ENCODE measurements around the gene ANKRD23.
"Not testable (repeated sequence)": the region's sequence is repeated elsewhere in the genome, so short reads cannot be mapped to it uniquely, and the experiment has no call there.

ANKRD23 gene

DNA sequence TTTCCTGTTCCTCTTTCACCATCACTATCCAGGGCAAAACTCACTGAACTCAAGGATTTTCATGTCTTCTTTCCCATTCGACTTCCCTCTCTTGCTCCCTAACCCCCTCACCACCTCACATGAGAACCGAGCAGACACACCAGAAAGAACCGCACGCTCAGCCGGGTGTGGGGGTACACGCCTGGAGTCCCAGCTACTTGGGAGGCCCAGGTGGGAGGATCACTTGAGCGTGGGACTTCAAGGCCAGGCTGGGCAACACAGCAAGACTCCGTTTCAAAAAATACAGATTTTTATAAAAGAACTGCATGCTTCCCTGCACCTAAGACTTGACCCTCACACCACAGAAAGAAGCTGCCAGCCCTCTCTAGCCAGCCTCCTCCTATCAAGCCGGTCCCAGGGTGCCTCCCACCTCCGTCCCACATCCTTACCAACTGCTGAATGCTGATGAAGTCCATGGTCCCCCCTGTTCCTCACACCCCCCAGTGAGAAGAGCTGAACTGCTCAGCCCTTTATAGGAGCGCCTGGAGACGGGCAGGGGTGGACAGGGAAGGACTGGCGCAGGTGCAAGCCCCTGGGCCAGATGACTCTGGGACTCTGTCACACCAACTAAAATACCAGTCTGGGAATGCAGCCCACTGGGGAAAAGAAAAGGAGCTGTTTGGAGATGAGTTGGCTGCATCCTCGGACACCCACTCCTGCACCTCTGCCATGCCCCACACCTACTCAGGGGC lies at the start of gene ANKRD23:
Gene ANKRD23, minus strand, starts transcription at position 484 of the 731 bp plus-strand sequence. Its CDS starts 29 bp downstream, at position 455.
- intact Hi-C loops (cut with DNase I; ENCODE audit: low total_unique reads): no loop called here

DNA sequence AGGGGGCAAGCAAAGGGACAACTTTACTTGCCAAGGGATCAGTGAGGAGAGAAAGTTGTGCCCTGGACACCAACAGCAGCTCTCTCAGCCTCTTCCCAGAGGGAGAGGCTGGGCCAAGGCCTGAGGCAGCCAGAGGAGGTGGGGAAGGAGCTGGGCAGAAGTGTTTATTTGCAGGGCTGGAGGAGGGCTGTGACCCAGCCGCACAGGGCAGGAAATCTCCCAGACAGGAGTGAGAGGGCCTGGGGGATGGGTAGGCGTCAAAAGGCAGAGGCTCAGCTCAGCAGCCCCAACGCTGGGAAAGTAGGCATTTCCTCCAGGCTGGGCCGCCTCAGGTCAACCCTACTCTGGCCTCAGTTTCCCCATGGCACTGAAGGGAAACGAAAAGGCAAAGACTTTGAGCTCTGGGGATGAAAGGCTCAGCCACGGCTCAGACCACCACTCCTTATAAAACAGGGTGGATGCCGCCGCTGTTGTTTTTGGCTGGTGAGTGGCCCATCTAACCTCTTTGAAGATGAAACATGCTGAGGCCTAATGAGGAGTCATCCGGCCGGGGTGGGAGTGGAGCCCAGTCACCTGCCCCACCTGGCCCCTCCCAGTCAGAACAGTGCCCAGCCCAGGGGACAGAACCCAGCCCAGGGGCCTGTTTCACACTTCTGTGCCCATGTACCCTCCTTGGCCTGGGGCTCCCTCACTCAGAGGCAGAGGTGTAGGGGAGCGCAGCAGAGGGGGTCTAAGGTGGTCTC lies 47.9 kb upstream of the ANKRD23 start:
- TF ChIP-seq, protein P1, sequence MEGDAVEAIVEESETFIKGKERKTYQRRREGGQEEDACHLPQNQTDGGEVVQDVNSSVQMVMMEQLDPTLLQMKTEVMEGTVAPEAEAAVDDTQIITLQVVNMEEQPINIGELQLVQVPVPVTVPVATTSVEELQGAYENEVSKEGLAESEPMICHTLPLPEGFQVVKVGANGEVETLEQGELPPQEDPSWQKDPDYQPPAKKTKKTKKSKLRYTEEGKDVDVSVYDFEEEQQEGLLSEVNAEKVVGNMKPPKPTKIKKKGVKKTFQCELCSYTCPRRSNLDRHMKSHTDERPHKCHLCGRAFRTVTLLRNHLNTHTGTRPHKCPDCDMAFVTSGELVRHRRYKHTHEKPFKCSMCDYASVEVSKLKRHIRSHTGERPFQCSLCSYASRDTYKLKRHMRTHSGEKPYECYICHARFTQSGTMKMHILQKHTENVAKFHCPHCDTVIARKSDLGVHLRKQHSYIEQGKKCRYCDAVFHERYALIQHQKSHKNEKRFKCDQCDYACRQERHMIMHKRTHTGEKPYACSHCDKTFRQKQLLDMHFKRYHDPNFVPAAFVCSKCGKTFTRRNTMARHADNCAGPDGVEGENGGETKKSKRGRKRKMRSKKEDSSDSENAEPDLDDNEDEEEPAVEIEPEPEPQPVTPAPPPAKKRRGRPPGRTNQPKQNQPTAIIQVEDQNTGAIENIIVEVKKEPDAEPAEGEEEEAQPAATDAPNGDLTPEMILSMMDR (IDR thresholded peaks at IDR 0.05): no peak
- peak in 1 of 2 donors; percentile 82 for DNase-seq
- peak overlapping the region; percentile 63 to 72 for H3K27ac ChIP-seq
- H3K4me1 ChIP-seq: peaks cover 4 to 81% (median 57%) of the 10 kb centered on the region in 4 donors
- intact Hi-C loops (cut with DNase I; ENCODE audit: low total_unique reads): no loop called here
- H3K4me3 ChIP-seq: no peak overlapping the region
- no peaks in the 10 kb centered on the region for H3K36me3 ChIP-seq
- no peaks in the 10 kb centered on the region for H3K27me3 ChIP-seq
- H3K9me3 ChIP-seq: no peaks in the 10 kb centered on the region

More for the DNA sequence above, at the start of gene ANKRD23:
- H3K4me1 ChIP-seq: peaks cover 0 to 11% (median 2%) of the 10 kb centered on the region in 4 donors
- H3K27me3 ChIP-seq: no peaks in the 10 kb centered on the region
- H3K9me3 ChIP-seq: no peaks in the 10 kb centered on the region
- no peak for DNase-seq
- TF ChIP-seq, protein P1 (IDR thresholded peaks at IDR 0.05): no peak
- no peak within 1 kb of the TSS for H3K4me3 ChIP-seq
- no peak within 1 kb of the TSS for H3K27ac ChIP-seq
- H3K36me3 ChIP-seq: peaks cover 6 to 58% (median 30%) of the 10 kb centered on the region in 3 donors

DNA sequence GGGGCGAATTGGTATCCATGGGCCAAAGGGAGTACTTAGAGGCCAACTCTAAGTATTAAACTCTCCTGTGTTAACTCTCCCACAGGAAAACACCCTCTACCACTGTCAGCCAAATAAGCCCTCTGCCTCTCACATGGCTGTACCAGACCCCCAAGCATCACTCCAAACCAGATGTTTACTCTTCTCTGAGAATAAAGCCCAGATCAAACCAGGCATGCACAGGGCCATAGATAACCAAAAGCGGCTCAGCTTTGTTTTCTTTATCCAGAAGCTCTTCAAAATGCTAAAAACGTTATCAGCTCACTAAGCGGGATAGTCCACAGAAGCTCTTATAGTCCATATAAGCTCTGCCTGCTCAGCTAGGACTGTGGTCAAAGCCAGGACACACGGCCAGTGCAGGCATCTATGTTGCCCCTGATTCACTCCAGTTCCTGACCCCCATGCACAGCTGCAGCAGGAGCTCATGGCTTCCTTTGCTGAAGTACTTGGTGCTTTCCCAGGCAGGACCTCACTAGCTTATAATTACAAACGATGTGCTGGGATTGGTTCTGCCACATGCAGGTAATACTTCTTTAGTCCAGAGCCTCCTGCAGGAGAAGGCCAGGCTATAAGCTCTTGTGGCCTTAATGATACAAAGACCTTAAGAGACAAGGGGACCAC lies 47.0 kb upstream of the ANKRD23 start:
- peak overlapping the region; percentile 63 to 72 for H3K27ac ChIP-seq
- no peaks in the 10 kb centered on the region for H3K27me3 ChIP-seq
- H3K36me3 ChIP-seq: no peaks in the 10 kb centered on the region
- TF ChIP-seq, protein P1 (IDR thresholded peaks at IDR 0.05): no peak
- peaks cover 4 to 80% (median 57%) of the 10 kb centered on the region in 4 donors for H3K4me1 ChIP-seq
- H3K4me3 ChIP-seq: no peak overlapping the region
- no peaks in the 10 kb centered on the region for H3K9me3 ChIP-seq
- intact Hi-C loops (cut with DNase I; ENCODE audit: low total_unique reads): no loop called here
- no peak for DNase-seq

DNA sequence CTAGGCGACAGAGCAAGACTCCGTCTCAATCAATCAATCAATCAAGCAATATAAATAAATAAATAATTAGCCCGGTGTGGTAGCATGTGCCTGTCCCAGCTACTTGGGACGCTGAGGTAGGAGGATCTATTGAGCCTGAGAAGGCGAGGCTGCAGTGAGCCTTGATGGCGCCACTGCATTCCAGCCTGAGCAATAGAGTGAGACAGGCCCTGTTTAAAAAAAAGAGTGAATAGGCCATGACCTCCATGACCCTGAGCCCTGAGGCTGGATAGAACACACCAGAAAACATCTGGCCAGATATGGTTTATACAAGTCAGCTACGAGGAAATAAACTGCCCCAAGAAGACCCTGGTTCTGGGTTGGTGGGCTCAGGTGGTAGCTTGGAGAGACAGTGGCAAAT lies 46.4 kb upstream of the ANKRD23 start:
- Histone ChIP-seq H3K27me3 (no peaks in the 10 kb centered on the region), H3K4me1 (peaks cover 4 to 74% (median 55%) of the 10 kb centered on the region in 4 donors), H3K36me3 (no peaks in the 10 kb centered on the region), H3K4me3 (no peak overlapping the region), H3K27ac (peak overlapping the region; percentile 63 to 72), H3K9me3 (no peaks in the 10 kb centered on the region)
- intact Hi-C loops (cut with DNase I; ENCODE audit: low total_unique reads): no loop called here
- DNase-seq: no peak
- TF ChIP-seq, protein P1 (IDR thresholded peaks at IDR 0.05): no peak

DNA sequence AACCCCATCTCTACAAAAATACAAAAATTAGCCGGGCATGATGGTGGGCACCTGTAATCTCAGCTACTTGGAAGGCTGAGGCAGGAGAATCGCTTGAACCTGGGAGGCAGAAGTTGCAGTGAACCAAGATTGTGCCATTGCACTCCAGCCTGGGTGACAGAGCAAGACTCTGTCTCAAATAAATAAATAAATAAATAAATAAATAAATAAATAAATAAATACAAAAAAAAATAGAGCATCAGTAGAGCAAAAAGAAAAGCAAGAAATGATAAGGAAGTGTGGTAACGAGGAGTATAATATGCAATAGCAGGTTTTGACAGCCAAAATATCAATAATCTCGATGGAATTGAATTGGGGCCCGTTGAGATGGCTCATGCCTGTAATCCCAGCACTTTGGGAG lies 45.7 kb upstream of the ANKRD23 start:
- intact Hi-C loops (cut with DNase I; ENCODE audit: low total_unique reads): loop anchor here (2.0 kb wide), 1 partner anchor 17 kb away; no protein-coding TSS in a partner anchor
- H3K27me3 ChIP-seq, DNase-seq, H3K9me3 ChIP-seq, H3K4me3 ChIP-seq, H3K36me3 ChIP-seq: not testable (repeated sequence)
- H3K4me1 ChIP-seq: peaks cover 4 to 69% (median 52%) of the 10 kb centered on the region in 4 donors
- peak overlapping the region; percentile 72 to 79 for H3K27ac ChIP-seq
